Measurements from ENCODE around the gene RAB31.

DNA sequence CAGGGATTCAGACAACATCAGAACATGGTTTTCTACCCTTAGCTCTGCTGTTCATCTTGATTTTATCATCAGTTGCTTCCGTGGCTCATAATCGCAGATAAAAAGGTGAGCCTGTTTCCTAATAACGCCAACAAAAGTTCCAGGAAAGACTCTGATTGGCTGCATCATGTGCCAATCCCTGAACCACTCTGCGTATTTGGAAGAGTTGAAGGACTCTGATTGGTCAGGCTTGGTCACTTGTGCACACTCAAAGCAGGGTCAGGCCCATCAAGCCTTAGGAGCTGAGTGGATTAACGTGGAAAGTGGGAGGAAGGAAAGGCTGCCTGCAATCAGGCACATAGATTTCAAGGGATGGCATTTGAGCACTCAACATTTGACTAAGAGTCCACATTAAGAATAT, 189.0 kb downstream of the RAB31 start:
- TF ChIP-seq, protein P1, sequence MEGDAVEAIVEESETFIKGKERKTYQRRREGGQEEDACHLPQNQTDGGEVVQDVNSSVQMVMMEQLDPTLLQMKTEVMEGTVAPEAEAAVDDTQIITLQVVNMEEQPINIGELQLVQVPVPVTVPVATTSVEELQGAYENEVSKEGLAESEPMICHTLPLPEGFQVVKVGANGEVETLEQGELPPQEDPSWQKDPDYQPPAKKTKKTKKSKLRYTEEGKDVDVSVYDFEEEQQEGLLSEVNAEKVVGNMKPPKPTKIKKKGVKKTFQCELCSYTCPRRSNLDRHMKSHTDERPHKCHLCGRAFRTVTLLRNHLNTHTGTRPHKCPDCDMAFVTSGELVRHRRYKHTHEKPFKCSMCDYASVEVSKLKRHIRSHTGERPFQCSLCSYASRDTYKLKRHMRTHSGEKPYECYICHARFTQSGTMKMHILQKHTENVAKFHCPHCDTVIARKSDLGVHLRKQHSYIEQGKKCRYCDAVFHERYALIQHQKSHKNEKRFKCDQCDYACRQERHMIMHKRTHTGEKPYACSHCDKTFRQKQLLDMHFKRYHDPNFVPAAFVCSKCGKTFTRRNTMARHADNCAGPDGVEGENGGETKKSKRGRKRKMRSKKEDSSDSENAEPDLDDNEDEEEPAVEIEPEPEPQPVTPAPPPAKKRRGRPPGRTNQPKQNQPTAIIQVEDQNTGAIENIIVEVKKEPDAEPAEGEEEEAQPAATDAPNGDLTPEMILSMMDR (IDR thresholded peaks at IDR 0.05) = no peak
- no peak for TF ChIP-seq EP300 (IDR thresholded peaks at IDR 0.05)
- no peak for TF ChIP-seq POLR2A (IDR thresholded peaks at IDR 0.05)
- no peak for TF ChIP-seq POLR2AphosphoS5 (IDR thresholded peaks at IDR 0.05)

Measured in upper lobe of left lung (tissue), 4 donors.